ENCODE measurements around the gene TRIP12. TPM values are rescaled to one million over a fixed set of nuclear protein-coding genes. Genes with fewer than 3 reads are reported as not detected.

TRIP12 gene
- total and polyA plus RNA-seq, 2 of the 8 experiments (the other 6 are each of a cell fraction or from before 2014, with no cell fraction given) = 23.1 to 174 TPM

DNA sequence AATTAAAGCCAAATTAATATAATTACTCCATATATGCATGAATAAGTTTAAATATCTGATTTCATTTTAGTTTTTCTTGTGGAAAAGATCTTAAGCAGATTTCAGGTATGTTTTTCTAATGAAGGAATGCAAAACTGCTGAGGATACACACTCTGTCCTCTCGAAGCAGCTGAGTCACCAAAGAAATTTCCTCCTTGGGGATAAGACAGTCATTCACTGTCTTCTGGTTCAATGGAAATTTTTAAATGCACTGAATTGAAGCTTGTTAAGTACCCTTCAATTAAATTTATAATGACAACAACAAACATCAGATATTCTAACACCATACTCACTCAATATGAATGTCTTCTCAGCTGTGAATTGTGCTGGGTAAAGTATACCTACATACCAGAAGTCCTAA lies 106.0 kb downstream of the TRIP12 start (continued):
- TF ChIP-seq JUN (IDR thresholded peaks at IDR 0.05; ENCODE audit: low read depth, low read length) (no peak), CEBPB (IDR thresholded peaks at IDR 0.05; ENCODE audit: low read depth, low read length) (no peak), KDM1A (IDR thresholded peaks at IDR 0.05; ENCODE audit: borderline replicate concordance, low read length) (no peak), CREB1 (IDR thresholded peaks at IDR 0.05) (no peak)
